HG03095 (cell line): Measurements from ENCODE around the gene GNAI3.

Source experiments
- ATAC-seq: cut with Tn5 transposase; IDR thresholded peaks from one replicate; pipeline ENCODE4 v1.9.1; 2021; ENCODE audit warnings: moderate library complexity; ENCODE audit not compliant: unreplicated experiment

The GNAI3 gene

DNA sequence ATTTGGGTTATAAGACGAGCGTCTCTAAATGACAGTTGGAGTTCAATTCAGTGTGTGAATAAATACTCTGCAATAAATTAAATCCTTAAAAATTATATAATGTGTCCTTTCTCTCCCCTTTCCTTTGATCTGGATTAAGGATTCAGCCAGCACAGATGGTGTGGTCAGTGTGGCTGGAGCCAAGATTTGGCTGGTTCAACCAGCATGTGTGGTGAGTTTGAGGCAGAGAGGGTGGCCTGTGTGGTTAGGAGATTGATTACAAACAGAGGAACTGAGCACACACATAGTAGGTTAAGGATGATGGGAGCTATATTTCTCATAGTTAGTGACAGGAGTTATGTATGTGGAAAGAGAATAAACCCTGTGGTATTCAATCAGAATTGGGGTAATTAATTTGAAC lies 24.7 kb upstream of the GNAI3 start:
- no peak for ATAC-seq

GRCh38 chr1:109527098-109527811 lies 21.2 kb upstream of the GNAI3 start:
- ATAC-seq: peak; percentile 76

DNA sequence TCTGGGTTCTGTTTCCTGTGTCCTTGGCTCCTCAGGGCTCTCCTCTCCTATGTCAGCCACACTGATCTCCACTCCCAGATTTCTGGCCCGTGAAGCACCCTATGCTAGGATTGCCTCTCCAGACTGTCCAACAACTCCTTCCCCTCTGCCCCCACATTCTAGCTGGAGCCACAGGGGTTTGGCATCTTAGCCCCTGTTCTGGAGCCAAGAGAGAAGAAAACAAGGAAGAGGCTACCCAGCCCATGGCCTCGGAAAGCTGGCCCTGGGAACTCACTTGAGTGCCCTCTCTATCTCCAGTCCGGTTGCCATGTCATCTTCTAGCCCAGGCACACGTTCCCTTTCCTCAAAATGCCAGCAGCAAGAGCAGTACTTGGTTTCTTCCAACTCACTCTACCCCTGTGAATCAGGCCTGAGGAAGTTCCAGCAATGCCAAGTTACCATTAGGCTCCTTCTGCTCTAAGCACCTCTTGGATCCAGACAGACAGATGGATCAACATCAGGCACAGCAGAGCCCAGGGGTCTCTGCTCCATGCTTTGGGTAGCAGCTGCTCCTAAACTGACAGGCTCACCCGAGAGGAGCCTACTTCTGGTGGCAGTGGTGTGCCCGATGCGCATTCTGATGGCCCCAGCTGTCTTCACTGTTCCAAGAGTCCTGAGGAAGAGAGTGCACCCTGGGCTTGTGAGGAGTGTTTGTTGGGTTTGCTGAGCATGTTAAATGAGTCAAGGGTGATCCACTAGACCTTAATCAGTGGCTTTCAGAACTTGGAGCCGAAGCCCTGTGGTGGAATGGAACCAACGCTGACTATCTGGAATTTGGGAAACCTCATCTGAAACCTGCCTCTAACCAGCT lies 20.3 kb upstream of the GNAI3 start:
- no peak for ATAC-seq

DNA sequence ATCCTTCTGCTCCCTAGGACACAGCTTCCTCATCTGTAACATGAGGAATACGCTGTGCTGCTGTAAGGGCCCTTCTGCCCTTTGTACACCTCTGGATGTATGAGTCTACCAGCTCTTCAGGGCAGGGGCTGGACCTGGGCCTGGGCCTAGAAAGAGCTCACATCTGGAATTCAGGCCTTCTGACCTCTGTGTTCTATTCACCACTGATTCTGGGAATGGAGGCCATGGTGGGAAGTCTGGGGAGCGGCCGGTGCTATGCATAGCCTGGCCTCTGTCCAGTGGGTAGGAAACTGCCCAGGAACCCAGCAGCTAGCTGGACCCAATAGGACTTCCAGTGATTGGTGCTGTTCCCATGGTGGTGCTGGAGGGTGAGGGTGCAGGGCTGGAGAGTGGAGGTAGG lies 19.7 kb upstream of the GNAI3 start:
- ATAC-seq: no peak

GRCh38 chr1:109529881-109530456 lies 18.4 kb upstream of the GNAI3 start:
- no peak for ATAC-seq

GRCh38 chr1:109530457-109531087 lies 17.8 kb upstream of the GNAI3 start:
- ATAC-seq: no peak

- no peak for ATAC-seq
Measured at GRCh38 chr1:109531380-109531779, 17.0 kb upstream of the GNAI3 start.

DNA sequence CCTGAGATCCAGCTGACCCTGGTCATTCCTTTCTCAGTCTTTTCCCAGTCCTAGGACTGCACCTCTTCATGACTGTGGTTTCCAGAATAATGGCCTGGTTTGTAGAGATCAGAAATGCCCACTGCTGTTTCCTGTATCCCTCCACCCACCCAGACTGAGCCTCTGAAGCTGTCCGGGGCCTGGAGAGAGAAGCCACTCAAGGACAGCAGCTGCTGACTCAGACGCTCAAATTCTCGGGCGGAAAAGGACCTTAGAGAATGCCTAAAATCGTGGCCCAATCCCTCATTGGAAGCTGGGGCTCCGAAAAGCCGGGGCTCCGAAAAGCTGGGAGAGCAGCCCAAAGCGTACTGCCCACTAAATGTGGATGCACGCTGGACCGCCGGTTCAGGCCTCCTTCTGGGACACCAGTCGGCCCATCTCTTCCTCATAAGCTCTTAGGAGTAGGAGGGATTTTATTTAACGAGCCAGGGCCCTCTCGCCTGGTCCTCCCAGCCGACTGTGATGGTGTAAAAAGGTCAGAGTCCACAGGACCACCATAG lies 16.5 kb upstream of the GNAI3 start:
- ATAC-seq: no peak

- peak; percentile 69 for ATAC-seq
Measured at GRCh38 chr1:109532365-109533136, 15.9 kb upstream of the GNAI3 start.

DNA sequence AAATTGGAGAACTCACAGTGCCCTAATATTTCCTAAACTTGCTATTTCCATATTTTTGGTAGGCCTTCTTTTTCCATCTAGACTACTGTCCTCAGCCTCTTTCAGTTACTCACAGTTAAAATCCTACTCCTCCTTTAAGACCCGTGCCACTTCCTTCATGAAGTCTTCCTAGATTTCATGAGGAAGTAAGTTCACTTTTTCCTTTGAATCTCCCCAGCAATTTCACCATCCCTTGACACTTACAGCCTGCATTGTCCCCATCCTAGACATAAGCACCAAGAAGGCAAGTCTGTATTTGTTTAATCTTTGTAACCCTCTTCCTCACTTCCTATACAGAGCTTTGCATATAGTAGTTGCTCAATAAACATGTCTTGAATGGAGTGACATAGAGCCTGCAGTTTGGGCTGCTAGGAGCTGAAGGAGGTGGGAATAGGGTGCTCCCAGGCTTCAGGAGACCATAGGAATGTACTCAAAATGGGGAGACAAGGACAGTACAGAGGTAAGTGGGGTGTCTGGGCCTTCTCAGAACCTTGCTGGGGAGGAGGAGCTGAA lies 14.0 kb upstream of the GNAI3 start:
- ATAC-seq: no peak

GRCh38 chr1:109535481-109535880 lies 12.9 kb upstream of the GNAI3 start:
- no peak for ATAC-seq

- ATAC-seq: no peak
Measured at GRCh38 chr1:109535971-109536491, 12.4 kb upstream of the GNAI3 start.

GRCh38 chr1:109537450-109538178 lies 10.8 kb upstream of the GNAI3 start:
- no peak for ATAC-seq

DNA sequence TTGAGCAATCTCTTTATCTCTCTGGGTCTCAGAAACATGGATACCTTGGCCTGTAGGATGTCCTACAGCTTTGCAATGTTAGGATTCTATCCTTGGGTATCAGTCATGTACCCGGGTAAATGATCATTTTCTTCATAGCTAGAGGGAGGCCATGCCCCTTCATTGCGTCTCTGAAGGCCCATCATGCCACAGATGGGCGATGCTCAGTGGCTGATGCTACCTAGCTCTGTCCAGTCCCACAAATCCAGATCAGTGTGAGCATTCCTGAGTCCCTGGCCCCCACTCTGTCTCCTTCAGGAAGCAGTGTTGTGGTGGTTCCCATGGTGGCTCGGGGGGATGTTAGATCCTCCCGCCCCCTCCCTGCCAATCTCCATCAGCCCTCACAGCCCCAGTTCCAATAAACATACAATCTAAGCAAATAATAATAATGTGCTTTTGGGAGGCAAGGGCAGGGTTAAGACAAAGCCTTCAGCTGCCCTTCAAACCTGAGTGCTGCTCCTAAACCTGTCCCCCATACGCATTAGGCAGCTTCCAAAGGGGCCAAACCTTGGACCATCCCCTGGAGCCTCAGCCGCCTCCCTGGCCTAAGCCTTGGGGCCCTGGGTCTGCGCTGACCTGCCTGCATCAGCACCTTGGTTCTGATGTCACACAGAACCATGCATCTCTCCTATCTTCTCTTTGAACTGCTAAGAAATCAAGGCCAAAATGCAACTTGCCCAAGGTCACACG lies 9.4 kb upstream of the GNAI3 start:
- ATAC-seq: no peak

DNA sequence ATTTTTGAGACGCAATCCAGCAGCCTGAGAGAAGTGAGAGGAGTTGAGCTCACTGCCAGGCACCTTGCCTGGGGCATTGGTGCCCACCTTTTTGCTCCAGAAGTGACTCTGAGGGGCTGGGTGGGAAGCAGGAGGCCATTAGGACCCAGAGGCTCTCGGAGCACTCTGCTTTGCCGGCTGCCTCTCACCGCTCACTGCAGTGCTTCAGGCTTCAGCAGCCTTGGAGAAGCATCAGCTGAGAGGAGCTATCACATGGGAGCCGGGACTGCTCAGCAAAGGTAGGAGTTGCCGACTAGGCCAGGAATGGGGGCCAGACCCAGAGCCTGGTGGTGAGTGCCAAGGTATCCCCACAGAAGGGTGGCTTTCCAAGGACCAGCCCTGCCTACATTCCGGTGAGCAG lies 8.7 kb upstream of the GNAI3 start, which contains the start of gene GPR61:
TSS of gene GPR61 (plus strand) at position 197 of the 400 bp plus-strand sequence. CDS start 3,151 bp downstream, outside the sequence.
- no peak for ATAC-seq

- no peak for ATAC-seq
Measured at GRCh38 chr1:109541102-109541501, 7.3 kb upstream of the GNAI3 start.

DNA sequence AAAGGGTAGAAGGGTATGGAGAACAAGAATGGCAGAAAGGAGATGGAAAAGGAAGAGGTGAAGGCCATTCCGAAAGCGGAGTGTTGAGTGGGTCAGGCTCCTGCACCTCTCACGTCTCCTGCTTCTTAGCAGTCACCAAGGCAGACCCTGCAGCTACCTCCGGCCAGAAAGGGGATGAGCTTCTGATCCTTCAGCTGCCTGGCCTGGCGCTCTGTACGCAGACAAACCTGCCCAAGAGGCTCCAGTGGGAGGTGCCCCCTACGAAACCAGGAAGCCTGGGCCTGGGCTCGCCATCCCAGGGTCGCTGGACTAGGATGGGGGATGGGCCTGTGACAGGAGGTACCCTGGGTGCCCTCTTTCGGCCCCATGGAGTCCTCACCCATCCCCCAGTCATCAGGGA lies 5.8 kb upstream of the GNAI3 start:
- ATAC-seq: no peak

DNA sequence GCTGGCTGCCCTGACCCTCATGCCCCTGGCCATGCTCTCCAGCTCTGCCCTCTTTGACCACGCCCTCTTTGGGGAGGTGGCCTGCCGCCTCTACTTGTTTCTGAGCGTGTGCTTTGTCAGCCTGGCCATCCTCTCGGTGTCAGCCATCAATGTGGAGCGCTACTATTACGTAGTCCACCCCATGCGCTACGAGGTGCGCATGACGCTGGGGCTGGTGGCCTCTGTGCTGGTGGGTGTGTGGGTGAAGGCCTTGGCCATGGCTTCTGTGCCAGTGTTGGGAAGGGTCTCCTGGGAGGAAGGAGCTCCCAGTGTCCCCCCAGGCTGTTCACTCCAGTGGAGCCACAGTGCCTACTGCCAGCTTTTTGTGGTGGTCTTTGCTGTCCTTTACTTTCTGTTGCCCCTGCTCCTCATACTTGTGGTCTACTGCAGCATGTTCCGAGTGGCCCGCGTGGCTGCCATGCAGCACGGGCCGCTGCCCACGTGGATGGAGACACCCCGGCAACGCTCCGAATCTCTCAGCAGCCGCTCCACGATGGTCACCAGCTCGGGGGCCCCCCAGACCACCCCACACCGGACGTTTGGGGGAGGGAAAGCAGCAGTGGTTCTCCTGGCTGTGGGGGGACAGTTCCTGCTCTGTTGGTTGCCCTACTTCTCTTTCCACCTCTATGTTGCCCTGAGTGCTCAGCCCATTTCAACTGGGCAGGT lies 5.0 kb upstream of the GNAI3 start:
- ATAC-seq: no peak
